Measurements from ENCODE around the gene PRRC2B. TPM values are rescaled to one million over a fixed set of nuclear protein-coding genes. Genes with fewer than 3 reads are reported as not detected.

The PRRC2B gene
- total RNA-seq, 1 donor, result 70.9 TPM

- Histone ChIP-seq H3K27ac (ENCODE audit: low read depth, low read length) (no peak overlapping the region), H3K9me3 (ENCODE audit: low read depth, low read length) (no peaks in the 10 kb centered on the region), H3K4me3 (ENCODE audit: insufficient read depth, low read length) (no peak overlapping the region), H2AFZ (ENCODE audit: low read length) (peak overlapping the region; percentile 16), H4K20me1 (ENCODE audit: insufficient read depth, low read length) (no peaks in the 10 kb centered on the region), H3K4me1 (ENCODE audit: insufficient read depth, low read length) (peaks cover 3% of the 10 kb centered on the region), H3K27me3 (ENCODE audit: insufficient read depth, low read length) (no peaks in the 10 kb centered on the region), H3K4me2 (ENCODE audit: insufficient read depth, low read length) (peak overlapping the region; percentile 27), H3K79me2 (ENCODE audit: insufficient read depth, low read length) (no peaks in the 10 kb centered on the region), H3K36me3 (ENCODE audit: insufficient read depth, low read length) (no peaks in the 10 kb centered on the region)
- TF ChIP-seq, protein P1, sequence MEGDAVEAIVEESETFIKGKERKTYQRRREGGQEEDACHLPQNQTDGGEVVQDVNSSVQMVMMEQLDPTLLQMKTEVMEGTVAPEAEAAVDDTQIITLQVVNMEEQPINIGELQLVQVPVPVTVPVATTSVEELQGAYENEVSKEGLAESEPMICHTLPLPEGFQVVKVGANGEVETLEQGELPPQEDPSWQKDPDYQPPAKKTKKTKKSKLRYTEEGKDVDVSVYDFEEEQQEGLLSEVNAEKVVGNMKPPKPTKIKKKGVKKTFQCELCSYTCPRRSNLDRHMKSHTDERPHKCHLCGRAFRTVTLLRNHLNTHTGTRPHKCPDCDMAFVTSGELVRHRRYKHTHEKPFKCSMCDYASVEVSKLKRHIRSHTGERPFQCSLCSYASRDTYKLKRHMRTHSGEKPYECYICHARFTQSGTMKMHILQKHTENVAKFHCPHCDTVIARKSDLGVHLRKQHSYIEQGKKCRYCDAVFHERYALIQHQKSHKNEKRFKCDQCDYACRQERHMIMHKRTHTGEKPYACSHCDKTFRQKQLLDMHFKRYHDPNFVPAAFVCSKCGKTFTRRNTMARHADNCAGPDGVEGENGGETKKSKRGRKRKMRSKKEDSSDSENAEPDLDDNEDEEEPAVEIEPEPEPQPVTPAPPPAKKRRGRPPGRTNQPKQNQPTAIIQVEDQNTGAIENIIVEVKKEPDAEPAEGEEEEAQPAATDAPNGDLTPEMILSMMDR (IDR thresholded peaks at IDR 0.05; ENCODE audit: extremely low read depth, low read depth, low read length), result no peak
- peak; percentile 94 for DNase-seq (ENCODE audit: insufficient read length, low spot score, missing footprints)
Observed at GRCh38 chr9:131382850-131383729, 10.8 kb upstream of the PRRC2B start.

- Histone ChIP-seq H3K36me3 (ENCODE audit: insufficient read depth, low read length) (no peaks in the 10 kb centered on the region), H2AFZ (ENCODE audit: low read length) (no peak overlapping the region), H3K4me1 (ENCODE audit: insufficient read depth, low read length) (peaks cover 3% of the 10 kb centered on the region), H3K4me2 (ENCODE audit: insufficient read depth, low read length) (no peak overlapping the region), H4K20me1 (ENCODE audit: insufficient read depth, low read length) (no peaks in the 10 kb centered on the region), H3K79me2 (ENCODE audit: insufficient read depth, low read length) (no peaks in the 10 kb centered on the region), H3K9me3 (ENCODE audit: low read depth, low read length) (no peaks in the 10 kb centered on the region), H3K27ac (ENCODE audit: low read depth, low read length) (no peak overlapping the region), H3K27me3 (ENCODE audit: insufficient read depth, low read length) (no peaks in the 10 kb centered on the region), H3K4me3 (ENCODE audit: insufficient read depth, low read length) (no peak overlapping the region)
- TF ChIP-seq, protein P1 (IDR thresholded peaks at IDR 0.05; ENCODE audit: extremely low read depth, low read depth, low read length), result no peak
- no peak for DNase-seq (ENCODE audit: insufficient read length, low spot score, missing footprints)
Observed at GRCh38 chr9:131385296-131385695, 8.6 kb upstream of the PRRC2B start.

DNA sequence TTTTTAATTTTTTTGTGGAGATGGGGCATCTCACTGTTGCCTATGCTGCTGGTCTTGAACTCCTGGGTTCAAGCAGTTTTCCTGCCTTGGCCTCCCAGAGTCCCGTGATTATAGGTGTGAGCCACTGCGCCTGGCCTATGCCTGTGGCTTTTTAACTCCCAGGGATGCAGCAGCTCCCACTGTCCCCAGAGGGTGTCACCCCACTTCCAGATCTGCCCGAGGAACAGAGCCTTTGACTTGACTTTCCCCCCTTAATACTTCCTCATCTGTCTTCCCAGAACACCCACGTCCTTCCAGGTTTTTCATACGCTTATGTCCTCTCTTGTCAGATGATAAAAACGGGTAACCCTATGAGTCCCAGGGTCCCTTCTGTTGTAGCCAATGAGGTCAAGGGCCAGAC lies 7.6 kb upstream of the PRRC2B start:
- no peak overlapping the region for H3K4me3 ChIP-seq (ENCODE audit: insufficient read depth, low read length)
- H3K27ac ChIP-seq (ENCODE audit: low read depth, low read length), result no peak overlapping the region
- H2AFZ ChIP-seq (ENCODE audit: low read length), result no peak overlapping the region
- no peaks in the 10 kb centered on the region for H3K9me3 ChIP-seq (ENCODE audit: low read depth, low read length)
- no peak overlapping the region for H3K4me2 ChIP-seq (ENCODE audit: insufficient read depth, low read length)
- no peaks in the 10 kb centered on the region for H3K36me3 ChIP-seq (ENCODE audit: insufficient read depth, low read length)
- TF ChIP-seq, protein P1 (IDR thresholded peaks at IDR 0.05; ENCODE audit: extremely low read depth, low read depth, low read length), result peak; percentile 17
- no peaks in the 10 kb centered on the region for H3K27me3 ChIP-seq (ENCODE audit: insufficient read depth, low read length)
- H3K79me2 ChIP-seq (ENCODE audit: insufficient read depth, low read length), result no peaks in the 10 kb centered on the region
- H4K20me1 ChIP-seq (ENCODE audit: insufficient read depth, low read length), result no peaks in the 10 kb centered on the region
- H3K4me1 ChIP-seq (ENCODE audit: insufficient read depth, low read length), result peaks cover 3% of the 10 kb centered on the region
- no peak for DNase-seq (ENCODE audit: insufficient read length, low spot score, missing footprints)

GRCh38 chr9:131387394-131387793 lies 6.5 kb upstream of the PRRC2B start:
- DNase-seq (ENCODE audit: insufficient read length, low spot score, missing footprints), result no peak
- H2AFZ ChIP-seq (ENCODE audit: low read length), result no peak overlapping the region
- no peak overlapping the region for H3K4me3 ChIP-seq (ENCODE audit: insufficient read depth, low read length)
- H3K4me1 ChIP-seq (ENCODE audit: insufficient read depth, low read length), result peaks cover 3% of the 10 kb centered on the region
- no peak overlapping the region for H3K27ac ChIP-seq (ENCODE audit: low read depth, low read length)
- no peaks in the 10 kb centered on the region for H3K36me3 ChIP-seq (ENCODE audit: insufficient read depth, low read length)
- no peaks in the 10 kb centered on the region for H3K79me2 ChIP-seq (ENCODE audit: insufficient read depth, low read length)
- no peak overlapping the region for H3K4me2 ChIP-seq (ENCODE audit: insufficient read depth, low read length)
- no peaks in the 10 kb centered on the region for H3K9me3 ChIP-seq (ENCODE audit: low read depth, low read length)
- TF ChIP-seq, protein P1 (IDR thresholded peaks at IDR 0.05; ENCODE audit: extremely low read depth, low read depth, low read length), result no peak
- no peaks in the 10 kb centered on the region for H3K27me3 ChIP-seq (ENCODE audit: insufficient read depth, low read length)
- no peaks in the 10 kb centered on the region for H4K20me1 ChIP-seq (ENCODE audit: insufficient read depth, low read length)

Data from osteoblast (primary cell).